Activated CD4-positive, alpha-beta T cell treated with anti-CD3 and anti-CD28 coated beads, Interleukin-2, amount 10 ng/mL, durations not matched to agents 7 days and 5 days (primary cell): ENCODE measurements around the gene MYRF. TPM values are rescaled to one million over a fixed set of nuclear protein-coding genes. Genes with fewer than 3 reads are reported as not detected.

ENCODE experiments used
- CTCF ChIA-PET: fragments of 350-600 bp; sonication (Branson Sonifier 250); formaldehyde crosslinking; loops from one replicate; lab custom pipeline; 2021; ENCODE audit warnings: antibody characterized with exemption; lab: Charles Lee
- POLR2A ChIA-PET: fragments of 350-600 bp; sonication (Branson Sonifier 250); formaldehyde crosslinking; loops from one replicate; lab custom pipeline; 2021; ENCODE audit warnings: antibody characterized with exemption; lab: Charles Lee
- DNase-seq: peaks from one replicate; pipeline ENCODE4 v3.0.0-alpha.2; 2020
- H3K27ac Mint-ChIP-seq: one replicate; pipeline ENCODE4 v1.8.0; 2021; ENCODE audit warnings: mild to moderate bottlenecking, moderate library complexity, mixed read lengths
- H3K27me3 Mint-ChIP-seq: one replicate; pipeline ENCODE4 v1.8.0; 2021; ENCODE audit warnings: mixed read lengths
- H3K36me3 Mint-ChIP-seq: one replicate; pipeline ENCODE4 v1.8.0; 2021; ENCODE audit warnings: low read depth, mixed read lengths
- H3K4me1 Mint-ChIP-seq: one replicate; pipeline ENCODE4 v1.8.0; 2021; ENCODE audit warnings: mixed read lengths
- H3K4me3 Mint-ChIP-seq: one replicate; pipeline ENCODE4 v1.8.0; 2021; ENCODE audit warnings: mild to moderate bottlenecking, moderate library complexity, mixed read lengths
- H3K9me3 Mint-ChIP-seq: one replicate; pipeline ENCODE4 v1.8.0; 2021; ENCODE audit warnings: mixed read lengths
- total RNA-seq, 2 experiments: library from RNA; stranded (reverse); gene quantifications; one replicate each; pipeline ENCODE4 v1.2.3, GENCODE V29; 2021

Gene MYRF
- 1 to 10 TPM; 1.1 to 1.2 TPM for total RNA-seq

DNA sequence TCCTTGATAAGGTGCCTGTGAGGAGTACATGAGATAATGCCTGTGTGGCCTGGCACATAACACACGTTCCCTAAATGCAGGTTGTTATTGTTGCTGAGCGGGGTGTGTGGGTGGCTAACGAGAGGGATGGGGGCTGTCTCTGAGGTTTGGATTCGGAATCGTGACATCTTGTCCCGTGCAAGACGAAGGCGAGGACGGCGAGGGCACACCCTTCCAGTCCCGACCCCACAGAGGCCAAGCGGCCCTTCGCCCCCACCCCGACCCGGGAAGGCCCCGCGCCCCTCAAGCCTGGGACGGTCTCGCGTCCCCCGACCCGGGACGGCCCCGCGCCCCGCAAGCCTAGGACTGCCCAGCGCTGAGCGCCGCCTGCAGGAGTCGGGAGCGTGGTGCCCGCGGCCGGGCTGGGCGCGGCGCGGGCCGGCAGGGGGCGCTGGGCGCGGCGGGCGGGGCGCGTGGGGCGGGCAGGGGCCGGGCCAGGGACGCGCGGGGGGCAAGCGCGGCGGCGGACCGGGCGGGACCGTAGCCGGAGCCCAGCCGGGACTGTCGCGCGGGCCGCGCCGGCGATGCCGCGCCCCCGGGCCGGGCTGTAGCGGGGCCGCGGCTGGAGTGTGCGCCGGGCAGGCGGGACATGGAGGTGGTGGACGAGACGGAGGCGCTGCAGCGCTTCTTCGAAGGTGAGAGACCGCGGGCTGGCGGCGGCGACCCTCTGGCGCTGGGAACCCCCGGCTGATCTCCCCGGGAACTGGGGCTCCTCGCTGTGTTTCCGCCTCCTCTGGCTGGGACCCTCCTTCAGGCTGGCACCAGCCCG is at the start of gene MYRF:
Gene MYRF, plus strand, starts transcription at position 520 of the 808 bp plus-strand sequence. Its CDS starts 109 bp downstream, at position 629.
- DNase-seq, result peak; percentile 54
- H3K27ac Mint-ChIP-seq, result no peak within 1 kb of the TSS
- H3K4me1 Mint-ChIP-seq, result peaks cover 25% of the 10 kb centered on the region
- POLR2A ChIA-PET, result no interaction called here
- no peaks in the 10 kb centered on the region for H3K9me3 Mint-ChIP-seq
- no peaks in the 10 kb centered on the region for H3K36me3 Mint-ChIP-seq
- H3K27me3 Mint-ChIP-seq, result peaks cover 28% of the 10 kb centered on the region
- H3K4me3 Mint-ChIP-seq, result peak within 1 kb of the TSS; percentile 45
- CTCF ChIA-PET, result interaction anchor here (0.6 to 1.7 kb wide), 5 partner anchors 13 to 36 kb away, joined by 3 to 5 read pairs (median 5); no protein-coding TSS in a partner anchor

DNA sequence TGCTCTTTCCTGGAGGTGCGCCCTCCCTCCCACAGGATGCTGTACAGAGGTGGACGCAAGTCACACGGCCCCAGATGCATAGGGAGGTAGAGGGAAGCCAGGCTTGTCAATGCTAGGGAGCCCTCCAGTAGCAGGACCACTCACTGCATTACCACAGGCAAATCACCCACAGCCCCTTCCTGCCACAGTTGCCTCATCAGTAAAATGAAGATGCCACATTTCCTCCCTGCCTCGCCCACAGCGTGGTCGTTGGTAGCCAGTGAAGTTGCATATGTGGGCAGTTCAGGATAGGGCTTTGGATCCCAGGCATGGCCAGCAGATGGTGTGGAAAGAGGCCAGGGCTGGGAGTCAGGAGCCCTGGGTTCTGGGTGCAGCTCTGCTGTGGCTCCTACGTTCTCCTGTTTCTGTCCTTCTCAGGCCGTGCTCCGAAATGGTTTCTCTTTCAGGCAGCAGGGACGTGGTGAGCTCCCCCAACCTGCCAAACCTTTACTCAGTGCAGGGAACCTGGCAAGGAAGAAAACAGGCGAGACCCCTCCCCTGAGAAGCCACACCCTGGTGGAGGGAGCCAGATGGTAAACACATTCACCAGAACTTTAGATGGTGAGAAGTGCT is 49.6 kb upstream of the MYRF start:
- Mint-ChIP-seq H3K4me1 (peaks cover 24% of the 10 kb centered on the region), H3K4me3 (no peak overlapping the region), H3K27me3 (no peaks in the 10 kb centered on the region), H3K27ac (no peak overlapping the region), H3K36me3 (no peaks in the 10 kb centered on the region), H3K9me3 (no peaks in the 10 kb centered on the region)
- POLR2A ChIA-PET, result no interaction called here
- CTCF ChIA-PET, result interaction anchor here (1.2 kb wide), 2 partner anchors 8 to 31 kb away, joined by 3 to 6 read pairs; no protein-coding TSS in a partner anchor
- no peak for DNase-seq

DNA sequence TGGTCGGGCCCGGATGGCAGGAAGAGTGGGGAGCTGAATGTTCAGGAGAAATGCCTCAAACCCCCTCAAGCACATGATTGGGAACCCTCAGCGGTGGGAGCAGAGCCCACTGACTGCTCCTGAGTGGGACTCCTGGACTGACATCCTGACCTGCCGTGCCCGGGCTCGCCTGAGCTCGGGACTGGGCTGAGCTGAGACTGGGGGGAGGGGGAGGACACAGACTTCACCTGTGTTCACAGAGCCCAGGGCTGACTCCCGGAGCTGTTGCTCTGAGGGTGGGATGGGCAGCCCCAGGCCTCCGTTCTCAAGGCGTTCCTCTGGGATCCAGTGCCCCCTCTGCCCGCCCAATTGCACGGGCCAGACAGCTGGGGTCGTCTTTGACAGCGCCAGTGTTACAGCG is 47.6 kb upstream of the MYRF start:
- Mint-ChIP-seq H3K4me3 (no peak overlapping the region), H3K27ac (no peak overlapping the region), H3K9me3 (no peaks in the 10 kb centered on the region), H3K4me1 (peaks cover 14% of the 10 kb centered on the region), H3K36me3 (no peaks in the 10 kb centered on the region), H3K27me3 (no peaks in the 10 kb centered on the region)
- DNase-seq, result no peak
- ChIA-PET CTCF (interaction anchor here (1.6 kb wide), 1 partner anchor 29 kb away, joined by 4 read pairs; no protein-coding TSS in a partner anchor), POLR2A (no interaction called here)

DNA sequence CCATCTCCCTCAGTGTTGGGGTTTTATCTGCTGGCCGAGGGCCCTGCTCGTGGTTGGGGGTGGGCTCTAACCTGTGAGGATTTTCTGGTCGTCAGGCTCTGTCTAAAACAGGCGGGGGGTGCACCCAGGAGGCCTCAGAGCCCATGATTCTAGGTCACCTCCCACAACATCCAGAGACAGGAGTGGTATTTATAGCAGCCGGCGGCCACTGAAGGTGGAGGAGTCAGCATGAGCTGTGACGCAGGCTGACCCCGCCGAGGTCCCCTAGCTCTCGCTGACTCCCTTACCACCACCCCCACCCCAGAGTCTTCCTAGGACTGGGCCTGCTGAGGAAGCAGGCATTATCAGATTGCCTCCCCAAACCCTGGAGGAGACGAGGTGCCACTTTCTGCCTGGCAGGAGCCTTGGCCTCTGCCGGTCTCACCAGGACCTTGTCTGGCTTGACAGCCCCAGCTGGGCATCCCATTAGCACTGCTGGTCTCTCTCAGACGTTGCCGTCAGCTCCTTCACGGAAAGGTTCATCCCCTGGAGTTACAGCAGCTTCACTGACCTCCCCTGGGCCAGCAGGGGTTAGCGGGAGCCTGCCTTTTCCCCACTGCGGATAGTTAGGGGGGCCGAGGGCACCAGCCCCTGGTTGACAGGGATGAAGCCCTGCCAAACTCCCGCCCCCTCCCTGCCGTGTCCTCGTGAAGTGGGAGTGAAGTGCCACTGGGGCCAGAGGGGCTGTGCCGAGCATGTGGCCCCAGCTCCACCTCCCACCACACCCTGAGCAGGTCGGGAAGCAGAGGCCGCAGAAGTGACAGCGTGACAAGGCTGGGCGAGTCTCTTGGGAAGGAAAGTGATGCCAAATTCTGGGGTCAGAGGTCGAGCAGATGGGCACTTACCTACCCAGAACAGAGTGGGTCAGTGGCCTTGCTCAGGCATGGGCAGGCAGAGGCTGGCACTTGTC is 45.7 kb upstream of the MYRF start:
- ChIA-PET CTCF (no interaction called here), POLR2A (no interaction called here)
- no peaks in the 10 kb centered on the region for H3K9me3 Mint-ChIP-seq
- DNase-seq, result no peak
- H3K27ac Mint-ChIP-seq, result no peak overlapping the region
- no peak overlapping the region for H3K4me3 Mint-ChIP-seq
- H3K27me3 Mint-ChIP-seq, result no peaks in the 10 kb centered on the region
- no peaks in the 10 kb centered on the region for H3K36me3 Mint-ChIP-seq
- H3K4me1 Mint-ChIP-seq, result peaks cover 14% of the 10 kb centered on the region

DNA sequence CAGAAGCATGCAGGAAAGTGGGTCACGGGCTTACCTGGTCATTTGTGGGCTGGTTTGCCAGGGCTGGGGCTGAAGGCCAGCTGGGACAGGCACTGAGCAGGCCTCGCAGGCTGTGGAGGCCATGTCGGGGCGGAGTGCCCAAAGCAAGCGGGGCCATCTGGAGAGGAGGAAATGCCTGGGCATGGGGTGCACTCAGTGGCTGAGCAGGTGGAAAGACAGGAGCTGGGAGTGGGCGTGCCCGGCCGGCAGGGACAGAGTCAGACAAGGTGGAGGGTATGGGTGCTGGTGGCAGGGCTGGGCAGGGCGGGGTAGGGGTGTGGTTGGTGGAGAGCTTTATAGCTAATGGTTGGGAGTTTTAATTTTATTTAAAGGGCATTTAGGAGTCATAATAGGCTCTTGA is 44.9 kb upstream of the MYRF start:
- Mint-ChIP-seq H3K27me3 (no peaks in the 10 kb centered on the region), H3K9me3 (no peaks in the 10 kb centered on the region), H3K4me1 (peaks cover 11% of the 10 kb centered on the region), H3K36me3 (no peaks in the 10 kb centered on the region), H3K4me3 (no peak overlapping the region), H3K27ac (no peak overlapping the region)
- no peak for DNase-seq
- ChIA-PET CTCF (interaction anchor here (1.2 to 2.3 kb wide), 2 partner anchors 12 to 26 kb away, joined by 4 to 10 read pairs; no protein-coding TSS in a partner anchor), POLR2A (no interaction called here)

DNA sequence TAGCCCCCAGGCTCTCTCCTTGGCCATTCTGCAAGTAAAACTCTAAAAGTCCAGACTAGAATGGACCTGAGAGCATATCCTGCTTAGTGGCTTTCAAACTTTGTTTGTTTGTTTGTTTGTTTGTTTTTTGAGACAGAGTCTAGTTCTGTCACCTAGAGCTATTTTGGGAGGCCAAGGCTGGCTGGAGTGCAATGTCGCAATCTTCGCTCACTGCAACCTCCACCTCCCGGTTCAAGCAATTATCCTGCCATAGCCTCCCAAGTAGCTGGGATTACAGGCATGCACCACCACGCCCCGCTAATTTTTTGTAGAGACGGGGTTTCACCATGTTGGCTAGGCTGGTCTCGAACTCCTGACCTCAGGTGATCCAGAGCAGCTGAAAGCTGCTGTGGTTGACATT is 43.3 kb upstream of the MYRF start:
- Mint-ChIP-seq H3K27ac (no peak overlapping the region), H3K4me3 (no peak overlapping the region), H3K36me3 (no peaks in the 10 kb centered on the region), H3K4me1 (no peaks in the 10 kb centered on the region), H3K27me3 (no peaks in the 10 kb centered on the region), H3K9me3 (no peaks in the 10 kb centered on the region)
- ChIA-PET CTCF (interaction anchor here (1.0 to 4.6 kb wide), 3 partner anchors 10 to 33 kb away, joined by 3 to 20 read pairs (median 10); no protein-coding TSS in a partner anchor), POLR2A (no interaction called here)
- DNase-seq, result no peak

DNA sequence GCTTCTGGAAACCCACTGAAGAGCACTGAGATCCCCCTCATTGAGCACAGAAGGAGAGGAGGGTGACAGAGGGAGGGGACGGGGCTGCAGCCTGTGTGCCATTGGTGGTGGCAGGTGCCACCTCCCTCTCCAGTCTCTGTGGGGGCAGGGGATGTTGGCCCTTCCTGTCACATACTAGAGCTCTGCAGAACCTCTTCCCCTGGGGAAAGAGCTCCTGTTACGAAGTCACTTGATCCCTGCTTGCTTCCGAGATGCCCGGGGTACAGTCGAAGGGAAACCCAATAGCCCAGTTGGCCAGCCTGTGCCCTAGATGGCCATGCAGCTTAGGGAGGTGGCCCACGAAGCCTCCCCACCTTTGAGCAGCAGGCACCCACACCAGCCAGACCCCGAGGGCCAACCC is 42.9 kb upstream of the MYRF start:
- Mint-ChIP-seq H3K36me3 (no peaks in the 10 kb centered on the region), H3K27me3 (no peaks in the 10 kb centered on the region), H3K27ac (no peak overlapping the region), H3K9me3 (no peaks in the 10 kb centered on the region), H3K4me1 (no peaks in the 10 kb centered on the region), H3K4me3 (no peak overlapping the region)
- DNase-seq, result no peak
- POLR2A ChIA-PET, result no interaction called here
- CTCF ChIA-PET, result interaction anchor here (1.0 to 4.6 kb wide), 3 partner anchors 10 to 34 kb away, joined by 3 to 20 read pairs (median 10); no protein-coding TSS in a partner anchor

DNA sequence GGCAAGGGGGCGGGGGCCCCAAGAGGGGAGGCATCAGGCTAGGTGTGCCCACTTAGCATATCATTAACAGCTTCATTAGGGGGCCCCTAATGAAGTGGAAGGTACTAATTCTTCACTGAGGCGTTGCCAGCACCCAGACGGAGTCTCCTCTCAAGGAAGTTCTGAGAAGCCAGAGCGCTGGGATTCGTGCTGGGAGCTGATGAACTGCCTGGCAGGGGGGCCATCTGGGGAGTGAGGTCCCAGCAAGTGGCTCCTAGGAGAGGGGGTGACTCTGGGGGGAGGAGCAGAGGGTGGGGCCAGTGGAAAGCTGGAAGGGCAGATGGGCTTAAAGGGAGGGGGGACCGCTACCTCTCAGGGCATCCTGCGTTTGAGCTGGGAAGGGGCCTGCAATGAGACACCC is 42.4 kb upstream of the MYRF start:
- DNase-seq, result no peak
- POLR2A ChIA-PET, result no interaction called here
- no peak overlapping the region for H3K4me3 Mint-ChIP-seq
- H3K9me3 Mint-ChIP-seq, result no peaks in the 10 kb centered on the region
- no peak overlapping the region for H3K27ac Mint-ChIP-seq
- H3K4me1 Mint-ChIP-seq, result no peaks in the 10 kb centered on the region
- H3K36me3 Mint-ChIP-seq, result no peaks in the 10 kb centered on the region
- no peaks in the 10 kb centered on the region for H3K27me3 Mint-ChIP-seq
- CTCF ChIA-PET, result interaction anchor here (0.6 to 4.6 kb wide), 5 partner anchors 9 to 1548 kb away, joined by 3 to 20 read pairs (median 6); no protein-coding TSS in a partner anchor

DNA sequence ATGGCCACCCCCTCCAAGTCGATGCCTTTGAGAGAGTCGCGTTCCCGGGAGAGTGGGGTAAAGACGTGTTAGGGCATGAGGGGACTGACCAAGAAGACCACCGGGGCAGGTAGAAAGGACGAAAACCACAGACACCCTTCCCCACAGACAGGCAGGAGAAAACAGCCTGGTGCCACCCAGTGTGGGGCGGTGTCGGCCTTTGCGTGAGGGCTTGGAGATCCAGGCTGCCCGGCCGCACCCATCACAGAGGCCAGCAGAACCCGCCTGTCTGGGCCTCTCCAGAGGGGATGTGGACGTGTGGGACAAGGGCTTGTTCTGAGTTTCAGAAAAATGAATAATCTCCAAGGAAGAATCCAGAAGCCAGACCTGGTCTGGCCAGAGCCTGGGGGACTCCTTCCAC is 41.4 kb upstream of the MYRF start:
- Mint-ChIP-seq H3K27ac (no peak overlapping the region), H3K9me3 (no peaks in the 10 kb centered on the region), H3K36me3 (no peaks in the 10 kb centered on the region), H3K4me1 (no peaks in the 10 kb centered on the region), H3K4me3 (no peak overlapping the region), H3K27me3 (no peaks in the 10 kb centered on the region)
- no peak for DNase-seq
- POLR2A ChIA-PET, result no interaction called here
- CTCF ChIA-PET, result interaction anchor here (4.6 kb wide), 1 partner anchor 23 kb away, joined by 20 read pairs; no protein-coding TSS in a partner anchor

DNA sequence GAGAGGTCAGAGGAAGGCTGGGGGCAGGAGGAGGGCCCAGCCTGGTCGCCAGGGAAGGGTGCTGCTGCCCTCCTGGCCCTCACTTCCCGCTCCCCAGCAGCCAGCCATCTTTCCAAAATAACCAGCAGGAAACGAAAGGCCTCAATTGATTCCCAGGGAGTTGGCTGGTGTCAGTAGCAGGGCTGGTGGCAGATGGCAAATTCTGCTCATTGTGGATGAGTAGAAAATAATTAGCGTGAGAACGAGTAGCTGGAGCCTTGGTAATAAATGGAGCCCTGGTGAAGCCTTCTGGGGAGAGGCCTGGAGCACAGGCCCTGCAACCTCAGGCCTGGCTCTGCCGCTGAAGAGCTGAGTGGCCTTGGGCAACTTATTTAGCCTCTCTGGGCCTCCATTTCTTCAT is 40.9 kb upstream of the MYRF start:
- no peak overlapping the region for H3K4me3 Mint-ChIP-seq
- no peaks in the 10 kb centered on the region for H3K9me3 Mint-ChIP-seq
- no peaks in the 10 kb centered on the region for H3K36me3 Mint-ChIP-seq
- ChIA-PET POLR2A (no interaction called here), CTCF (interaction anchor here (4.6 kb wide), 1 partner anchor 22 kb away, joined by 20 read pairs; no protein-coding TSS in a partner anchor)
- no peaks in the 10 kb centered on the region for H3K27me3 Mint-ChIP-seq
- no peak for DNase-seq
- H3K4me1 Mint-ChIP-seq, result no peaks in the 10 kb centered on the region
- no peak overlapping the region for H3K27ac Mint-ChIP-seq

DNA sequence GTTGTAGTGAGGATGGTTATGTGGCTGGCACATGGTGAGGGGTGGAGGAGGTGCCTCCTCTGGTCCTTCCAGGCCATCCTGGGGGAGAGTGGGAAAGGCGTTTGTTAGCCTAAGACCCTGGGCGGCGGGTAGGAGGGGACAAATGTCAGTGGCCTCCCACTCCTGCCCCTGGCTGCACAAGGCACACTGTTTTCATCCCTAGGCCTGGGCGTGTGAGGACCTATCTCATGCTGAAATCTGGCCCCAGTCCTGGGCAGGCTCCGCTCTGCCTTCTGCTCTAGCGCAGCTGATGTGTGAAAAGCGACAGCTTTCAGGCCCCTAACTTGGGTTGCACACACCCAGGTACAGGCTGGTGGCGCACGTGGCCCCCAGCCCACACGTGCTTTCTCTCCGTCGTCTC is 40.1 kb upstream of the MYRF start:
- DNase-seq, result no peak
- Mint-ChIP-seq H3K27me3 (no peaks in the 10 kb centered on the region), H3K9me3 (no peaks in the 10 kb centered on the region), H3K4me1 (no peaks in the 10 kb centered on the region), H3K4me3 (no peak overlapping the region), H3K27ac (no peak overlapping the region), H3K36me3 (no peaks in the 10 kb centered on the region)
- POLR2A ChIA-PET, result no interaction called here
- CTCF ChIA-PET, result interaction anchor here (4.6 kb wide), 1 partner anchor 21 kb away, joined by 20 read pairs; no protein-coding TSS in a partner anchor

DNA sequence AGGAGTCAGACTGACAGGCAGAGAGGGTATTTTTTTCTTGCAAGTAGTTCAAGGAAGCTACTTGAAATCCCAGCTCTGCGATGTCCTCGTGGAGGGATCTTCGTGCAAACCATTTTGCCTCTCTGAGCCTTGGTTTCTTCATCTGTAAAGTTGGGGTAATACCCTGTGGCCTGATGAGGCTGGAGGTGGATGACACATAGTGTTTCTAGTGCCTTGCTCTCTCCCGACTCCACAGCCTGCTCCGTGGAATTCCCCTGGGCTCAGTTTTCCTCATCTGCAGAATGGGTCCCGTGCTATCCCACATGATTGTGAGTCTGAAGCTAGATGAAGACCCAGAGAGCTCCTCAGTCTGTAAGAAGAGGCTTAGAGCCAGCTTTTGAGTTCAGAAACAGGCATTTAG is 39.6 kb upstream of the MYRF start:
- no peak for DNase-seq
- no peak overlapping the region for H3K4me3 Mint-ChIP-seq
- ChIA-PET POLR2A (no interaction called here), CTCF (interaction anchor here (4.6 kb wide), 1 partner anchor 21 kb away, joined by 20 read pairs; no protein-coding TSS in a partner anchor)
- no peaks in the 10 kb centered on the region for H3K4me1 Mint-ChIP-seq
- H3K27me3 Mint-ChIP-seq, result no peaks in the 10 kb centered on the region
- no peaks in the 10 kb centered on the region for H3K36me3 Mint-ChIP-seq
- H3K9me3 Mint-ChIP-seq, result no peaks in the 10 kb centered on the region
- H3K27ac Mint-ChIP-seq, result no peak overlapping the region
